Left lung (tissue), 10 donors: ENCODE results near the gene TRIM69. TPM values are rescaled to one million over a fixed set of nuclear protein-coding genes. Genes with fewer than 3 reads are reported as not detected.

Source experiments
- ATAC-seq: fragments of 200-7000 bp; cut with Tn5 transposase; one replicate; pipeline ENCODE4 v1.9.1; 2020; ENCODE audit warnings: moderate library complexity
- DNase-seq, 4 donors: peaks; one replicate each; pipeline ENCODE4 v3.0.0-alpha.2; 2013 to 2020
- H3K27ac ChIP-seq, 2 donors: fragments of 200-600 bp; sonication (generic) in 1 of 2; one replicate each; pipeline versions ENCODE4 v1.5.0 to v1.8.0; 2020 to 2021
- H3K27me3 ChIP-seq, 2 donors: fragments of 200-600 bp; sonication (generic) in 1 of 2; one replicate each; pipeline versions ENCODE4 v1.5.0 to v1.8.0; 2020 to 2021
- H3K36me3 ChIP-seq, 2 donors: fragments of 200-600 bp; sonication (generic) in 1 of 2; one replicate each; pipeline versions ENCODE4 v1.5.0 to v1.8.0; 2020 to 2021
- H3K4me1 ChIP-seq, 2 donors: fragments of 200-600 bp; one replicate each; pipeline ENCODE4 v1.8.0; 2021
- H3K4me3 ChIP-seq, 2 donors: fragments of 200-600 bp; sonication (generic) in 1 of 2; one replicate each; pipeline versions ENCODE4 v1.5.0 to v1.8.0; 2020 to 2021; ENCODE audit warnings: mild to moderate bottlenecking in 1 of 2
- H3K9me3 ChIP-seq, 2 donors: fragments of 200-600 bp; sonication (generic) in 1 of 2; one replicate each; pipeline versions ENCODE4 v1.5.0 to v1.8.0; 2020 to 2021
- CTCF ChIP-seq, 2 donors: fragments of 200-600 bp; sonication (generic) in 1 of 2; IDR thresholded peaks; one replicate each; pipeline versions ENCODE4 v1.5.0 to v1.8.0; 2021; ENCODE audit warnings: antibody characterized with exemption in 2 of 2
- intact Hi-C, 2 donors: fragments of 100-400 bp; cut with DNase I; formaldehyde crosslinking; loops; one replicate each; pipeline versions ENCODE4 v1.11.2 to v1.14.2; 2022
- polyA plus RNA-seq, 6 donors: library from polyadenylated mRNA; unstranded; fragments of 120-200 nt; gene quantifications; one replicate each; pipeline ENCODE4 v1.2.1, GENCODE V29; 2013; ENCODE audit not compliant: insufficient read length in 6 of 6
- total RNA-seq, 2 donors: library from RNA; stranded (reverse); fragmentation: NEBNext Ultra II Directional; extraction: Animal tissue kit (Norgen Biotek cat#: 25700); gene quantifications; one replicate each; pipeline ENCODE4 v1.2.1, GENCODE V29; 2021
- donor health status: DM: no; HTN: yes; CAD: no.
- donor health status: DM: no; HTN: no; CAD: no.

The TRIM69 gene
- total and polyA plus RNA-seq, 8 donors = 15.5 to 30.8 (median 23.5) TPM

DNA sequence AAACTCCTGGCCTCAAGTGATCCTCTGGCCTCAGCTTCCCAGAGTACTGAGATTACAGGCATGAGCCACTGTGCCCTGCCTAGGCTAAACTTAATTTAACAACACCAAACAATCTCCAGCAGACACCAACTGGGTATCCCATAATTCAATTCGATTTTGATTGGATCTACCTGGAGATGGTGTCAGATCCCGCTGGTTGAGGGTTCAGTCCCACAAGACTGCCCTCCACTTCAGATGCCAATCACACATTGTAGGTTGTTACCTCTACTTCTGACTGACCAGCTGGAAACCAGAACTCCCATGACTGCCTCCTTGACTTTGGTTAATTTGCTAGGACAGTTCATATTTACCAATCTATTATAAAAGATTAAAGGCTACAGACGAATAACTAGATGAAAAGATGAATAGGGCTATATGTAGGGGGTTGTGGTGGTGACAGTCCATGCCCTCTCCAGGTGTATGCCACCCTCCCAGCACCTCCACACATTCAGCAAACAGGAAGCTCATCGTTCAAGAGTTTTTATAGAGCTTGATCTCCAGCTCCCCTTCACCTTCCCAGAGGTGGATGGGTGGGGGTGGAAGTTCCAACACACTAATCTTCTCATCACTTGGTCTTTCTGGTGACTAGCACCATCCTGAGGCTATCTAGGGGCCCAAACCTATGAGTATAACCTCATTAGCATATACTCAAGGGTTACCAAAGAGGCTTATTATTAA, 15.7 kb upstream of the TRIM69 start:
- TF ChIP-seq CTCF (IDR thresholded peaks at IDR 0.05) = no peak
- peak overlapping the region in 1 of 2 donors; percentile 43 for H3K27ac ChIP-seq
- no peak overlapping the region for H3K4me3 ChIP-seq
- ATAC-seq = no peak
- intact Hi-C loops = no loop called here
- peaks cover 12 to 85% of the 10 kb centered on the region in 2 donors for H3K4me1 ChIP-seq
- H3K9me3 ChIP-seq = no peaks in the 10 kb centered on the region
- H3K27me3 ChIP-seq = no peaks in the 10 kb centered on the region
- H3K36me3 ChIP-seq = peaks cover 0 to 49% of the 10 kb centered on the region in 2 donors
- DNase-seq = no peak

- Histone ChIP-seq H3K27ac (peak overlapping the region in 1 of 2 donors; percentile 53), H3K36me3 (peaks cover 0 to 35% of the 10 kb centered on the region in 2 donors), H3K27me3 (no peaks in the 10 kb centered on the region), H3K9me3 (no peaks in the 10 kb centered on the region), H3K4me1 (peaks cover 13 to 85% of the 10 kb centered on the region in 2 donors), H3K4me3 (no peak overlapping the region)
- no peak for DNase-seq
- ATAC-seq = no peak
- intact Hi-C loops = no loop called here
- TF ChIP-seq CTCF (IDR thresholded peaks at IDR 0.05) = no peak
These were observed 14.3 kb upstream of the TRIM69 start for GRCh38 chr15:44722011-44722410.

DNA sequence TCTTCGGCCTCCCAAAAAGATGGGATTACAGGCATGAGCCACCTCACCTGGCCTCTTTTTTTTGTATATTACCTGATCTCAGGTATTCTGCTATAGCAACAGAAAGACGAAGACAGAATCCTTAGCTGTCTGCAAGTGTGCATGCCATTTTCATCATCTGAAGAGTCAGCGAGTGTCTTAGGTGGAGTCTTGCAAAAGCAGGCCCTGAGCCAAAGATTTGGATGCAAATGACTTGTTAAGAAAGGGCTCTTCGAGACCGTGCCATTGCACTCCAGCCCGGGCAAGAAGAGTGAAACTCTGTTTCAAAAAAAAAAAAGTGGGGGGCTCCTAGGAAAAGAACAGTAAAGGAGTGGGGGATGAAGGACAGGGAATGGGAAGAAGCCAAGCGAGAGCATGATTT, 10.2 kb upstream of the TRIM69 start:
- H3K27me3 ChIP-seq = no peaks in the 10 kb centered on the region
- H3K9me3 ChIP-seq = no peaks in the 10 kb centered on the region
- no peaks in the 10 kb centered on the region for H3K36me3 ChIP-seq
- H3K27ac ChIP-seq = peak overlapping the region; percentile 98
- ATAC-seq (no peak), DNase-seq (no peak)
- H3K4me3 ChIP-seq = peak overlapping the region in 1 of 2 donors; percentile 21
- intact Hi-C loops = no loop called here
- peaks cover 13 to 74% of the 10 kb centered on the region in 2 donors for H3K4me1 ChIP-seq
- TF ChIP-seq CTCF (IDR thresholded peaks at IDR 0.05) = no peak

GRCh38 chr15:44726568-44727484, 9.5 kb upstream of the TRIM69 start:
- H3K4me3 ChIP-seq = peak overlapping the region in 1 of 2 donors; percentile 21
- no peaks in the 10 kb centered on the region for H3K9me3 ChIP-seq
- peaks cover 0 to 6% of the 10 kb centered on the region in 2 donors for H3K36me3 ChIP-seq
- TF ChIP-seq CTCF (IDR thresholded peaks at IDR 0.05) = no peak
- H3K27me3 ChIP-seq = no peaks in the 10 kb centered on the region
- peak overlapping the region; percentile 98 for H3K27ac ChIP-seq
- ATAC-seq = peak; percentile 11
- intact Hi-C loops = no loop called here
- peaks cover 14 to 81% of the 10 kb centered on the region in 2 donors for H3K4me1 ChIP-seq
- DNase-seq = peak in 1 of 4 donors; percentile 48
